ENCODE data around the gene KCNH6.

Gene KCNH6

GRCh38 chr17:63514477-63514876 is 8.7 kb upstream of the KCNH6 start:
- no peak for DNase-seq

GRCh38 chr17:63514974-63515373 is 8.2 kb upstream of the KCNH6 start:
- no peak for DNase-seq

- no peak for DNase-seq
Observed at GRCh38 chr17:63515426-63515825, 7.7 kb upstream of the KCNH6 start.

GRCh38 chr17:63516910-63517824 is 6.0 kb upstream of the KCNH6 start:
- no peak for DNase-seq

- no peak for DNase-seq
Observed at GRCh38 chr17:63517825-63518534, 5.2 kb upstream of the KCNH6 start.

- no peak for DNase-seq
Observed at GRCh38 chr17:63519116-63519881, 3.9 kb upstream of the KCNH6 start.

- no peak for DNase-seq
Observed at GRCh38 chr17:63519972-63520882, 2.9 kb upstream of the KCNH6 start.

- no peak for DNase-seq
Observed at GRCh38 chr17:63524051-63524450, 893 bp downstream of the KCNH6 start.

GRCh38 chr17:63525190-63525946 is 2.2 kb downstream of the KCNH6 start:
- no peak for DNase-seq

GRCh38 chr17:63526861-63527260 is 3.7 kb downstream of the KCNH6 start:
- DNase-seq: no peak

GRCh38 chr17:63528183-63528582 is 5.0 kb downstream of the KCNH6 start:
- no peak for DNase-seq

- no peak for DNase-seq
Observed at GRCh38 chr17:63529711-63530556, 6.8 kb downstream of the KCNH6 start.

- no peak for DNase-seq
Observed at GRCh38 chr17:63530557-63531021, 7.4 kb downstream of the KCNH6 start.

GRCh38 chr17:63531022-63531965 is 8.1 kb downstream of the KCNH6 start:
- no peak for DNase-seq

GRCh38 chr17:63533433-63534077 is 10.4 kb downstream of the KCNH6 start:
- DNase-seq: no peak

GRCh38 chr17:63534078-63534570 is 11.0 kb downstream of the KCNH6 start:
- DNase-seq: no peak

- DNase-seq: no peak
Observed at GRCh38 chr17:63534816-63535455, 11.8 kb downstream of the KCNH6 start.

- no peak for DNase-seq
Observed at GRCh38 chr17:63535640-63536039, 12.5 kb downstream of the KCNH6 start.

Data from stimulated activated CD4-positive, alpha-beta T cell treated with anti-CD3 and anti-CD28 coated beads, Interleukin-12 subunit alpha, Interleukin-12 subunit beta, amount 100 ng/mL, for 4 hours (primary cell).